HG03159 (cell line): ENCODE results near the gene MDFI.

Source experiments
- ATAC-seq: cut with Tn5 transposase; IDR thresholded peaks from one replicate; pipeline ENCODE4 v1.9.1; 2021; ENCODE audit warnings: mild to moderate bottlenecking, moderate library complexity; ENCODE audit not compliant: unreplicated experiment

The MDFI gene, protein sequence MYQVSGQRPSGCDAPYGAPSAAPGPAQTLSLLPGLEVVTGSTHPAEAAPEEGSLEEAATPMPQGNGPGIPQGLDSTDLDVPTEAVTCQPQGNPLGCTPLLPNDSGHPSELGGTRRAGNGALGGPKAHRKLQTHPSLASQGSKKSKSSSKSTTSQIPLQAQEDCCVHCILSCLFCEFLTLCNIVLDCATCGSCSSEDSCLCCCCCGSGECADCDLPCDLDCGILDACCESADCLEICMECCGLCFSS

DNA sequence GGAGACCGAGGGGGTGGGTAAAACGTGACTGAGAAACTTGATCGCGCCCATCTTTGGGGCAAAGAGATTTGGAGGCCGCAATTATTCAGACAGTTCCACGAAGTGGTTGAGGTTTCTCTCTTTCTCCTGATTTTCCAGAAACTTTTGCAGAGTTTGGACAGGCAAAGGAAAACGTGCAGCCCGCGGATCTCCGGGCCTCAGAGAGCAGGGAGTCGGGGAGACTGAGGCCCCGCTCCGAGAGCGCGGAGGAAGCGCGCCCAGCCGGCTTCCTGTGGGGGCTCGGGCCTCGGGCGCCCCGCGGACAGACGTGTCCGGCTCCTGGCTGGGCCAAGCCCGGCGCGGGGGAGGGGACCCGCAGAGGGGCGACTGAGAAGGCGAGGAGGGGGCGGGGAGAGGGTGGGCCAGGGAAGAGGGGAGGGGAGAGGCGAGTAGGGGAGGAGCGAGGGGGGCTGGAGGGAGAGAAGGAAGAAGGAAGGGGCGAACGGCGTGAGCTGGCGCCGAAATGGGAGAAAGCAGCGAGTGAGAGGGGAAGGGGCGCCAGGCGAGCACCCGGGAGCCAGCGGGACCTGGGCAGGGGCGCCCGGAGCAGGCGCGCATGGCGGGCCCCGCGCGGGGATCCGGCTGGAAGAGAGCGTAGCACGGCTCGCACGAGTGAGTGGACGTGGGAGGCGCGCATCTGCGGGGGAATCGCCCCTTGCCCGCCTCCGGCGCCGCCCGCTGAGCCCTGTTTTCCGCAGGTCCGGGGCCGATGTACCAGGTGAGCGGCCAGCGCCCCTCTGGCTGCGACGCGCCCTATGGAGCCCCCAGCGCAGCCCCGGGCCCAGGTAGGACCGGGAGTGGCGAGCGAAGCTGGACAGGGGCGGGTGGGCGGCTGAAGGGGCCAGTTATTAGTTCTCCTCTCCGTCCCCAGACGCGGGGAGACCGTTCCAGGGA is at the start of gene MDFI:
Gene MDFI, plus strand, starts transcription at position 467 of the 933 bp plus-strand sequence. Its CDS starts 282 bp downstream, at position 749.
- ATAC-seq: no peak

DNA sequence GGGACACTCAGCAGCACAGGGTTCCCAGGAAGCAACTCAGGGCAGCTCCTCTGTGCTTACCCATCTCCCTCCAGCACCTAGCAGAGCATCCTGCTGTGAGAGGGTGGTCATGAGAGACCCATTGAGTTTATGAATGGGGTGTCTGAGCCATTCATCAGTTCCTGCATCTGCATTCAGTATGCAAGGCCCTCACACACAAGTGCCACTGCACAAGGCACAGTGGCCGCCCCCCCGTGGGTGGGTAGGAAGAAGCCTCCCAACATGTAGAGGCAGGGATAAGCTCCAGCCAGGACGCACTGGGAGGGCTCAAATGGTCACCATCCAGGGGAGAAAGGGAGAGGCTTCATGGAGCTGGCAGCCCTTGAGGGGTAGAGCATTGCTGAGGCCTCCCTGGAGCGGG is 49.0 kb upstream of the MDFI start:
- no peak for ATAC-seq

DNA sequence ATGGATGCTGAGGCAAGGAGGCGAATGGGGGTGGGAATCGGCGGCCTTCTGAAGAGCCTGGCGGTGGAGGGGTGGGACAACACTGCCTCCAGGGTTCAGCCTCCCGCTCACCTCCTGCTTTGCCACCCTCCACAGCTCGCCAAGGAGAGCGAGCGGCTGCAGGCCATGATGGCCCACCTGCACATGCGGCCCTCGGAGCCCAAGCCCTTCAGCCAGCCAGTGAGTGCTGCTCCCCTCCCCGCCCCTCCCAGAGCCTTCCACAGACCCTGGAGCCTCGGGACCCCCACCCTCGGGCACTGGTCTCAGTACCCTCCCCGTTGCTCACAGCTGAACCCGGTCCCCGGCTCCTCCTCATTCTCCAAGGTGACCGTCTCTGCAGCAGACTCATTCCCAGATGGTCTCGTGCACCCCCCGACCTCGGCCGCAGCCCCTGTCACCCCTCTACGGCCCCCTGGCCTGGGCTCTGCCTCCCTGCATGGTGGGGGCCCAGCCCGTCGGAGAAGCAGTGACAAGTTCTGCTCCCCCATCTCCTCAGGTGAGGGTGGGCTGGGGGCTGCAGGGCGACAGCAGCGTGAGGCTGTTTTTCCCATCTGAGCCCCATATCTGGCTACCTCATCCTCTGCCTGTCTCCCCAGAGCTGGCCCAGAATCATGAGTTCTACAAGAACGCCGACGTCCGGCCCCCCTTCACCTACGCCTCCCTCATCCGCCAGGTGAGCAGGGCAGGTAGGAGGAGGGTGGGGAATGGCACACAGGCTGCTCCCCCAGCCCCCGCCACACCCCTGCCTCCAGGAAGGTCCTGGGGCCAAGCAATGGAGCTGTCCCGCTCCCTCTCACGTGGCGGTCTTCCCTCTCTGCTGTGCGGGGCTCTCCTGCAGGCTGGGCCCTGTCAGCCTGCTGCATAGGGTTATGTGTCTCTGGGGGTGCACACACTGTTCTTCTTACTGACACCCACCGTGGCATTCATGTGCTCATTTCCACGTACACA is 48.3 kb upstream of the MDFI start:
- ATAC-seq: no peak

DNA sequence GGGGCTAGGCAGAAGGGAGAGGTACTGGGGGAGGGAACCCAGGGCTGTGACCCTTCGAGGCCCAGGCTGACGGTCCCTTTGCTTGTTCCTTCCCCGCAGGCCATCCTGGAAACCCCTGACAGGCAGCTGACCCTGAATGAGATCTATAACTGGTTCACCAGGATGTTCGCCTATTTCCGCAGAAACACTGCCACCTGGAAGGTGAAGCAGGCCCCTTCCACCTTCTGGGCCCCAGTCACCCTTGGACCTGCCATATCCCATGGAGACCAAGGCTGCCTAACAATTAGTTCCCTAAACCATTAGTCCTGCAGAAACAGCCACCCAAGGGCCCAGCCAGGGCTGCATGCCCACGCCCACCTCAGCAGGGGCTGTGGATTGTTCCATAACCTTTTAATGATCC is 47.1 kb upstream of the MDFI start:
- ATAC-seq: no peak

DNA sequence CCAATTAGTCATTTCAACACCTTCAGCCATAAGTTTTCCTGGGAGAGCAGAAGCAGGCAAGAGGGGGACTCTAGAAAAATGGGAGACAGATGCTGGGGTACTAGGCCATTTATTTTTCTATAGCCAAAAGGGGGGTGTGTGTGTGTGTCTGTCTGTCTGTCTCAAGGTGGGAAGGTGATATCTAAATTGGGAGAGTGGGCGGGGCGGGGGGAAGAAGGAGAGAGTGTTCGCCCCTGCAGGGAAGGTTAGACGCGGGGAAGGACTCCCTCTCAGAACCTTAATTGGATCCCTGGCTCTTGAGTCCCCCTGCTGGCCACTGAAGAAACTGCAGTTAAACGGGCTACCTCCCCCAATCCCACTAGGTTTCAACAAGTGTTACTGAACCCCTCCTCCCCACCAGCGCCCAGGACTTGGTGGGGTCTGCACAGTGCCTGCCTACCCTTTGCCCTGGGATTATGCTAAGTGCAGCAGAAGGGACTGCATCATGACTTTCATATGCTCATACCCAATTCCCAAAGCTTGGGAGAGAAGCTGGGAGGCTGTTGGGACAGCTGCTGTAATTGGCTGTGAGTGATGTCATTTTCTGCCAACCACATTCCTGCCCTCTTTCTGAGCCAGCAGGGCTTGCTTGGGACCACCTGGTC is 46.3 kb upstream of the MDFI start:
- no peak for ATAC-seq

DNA sequence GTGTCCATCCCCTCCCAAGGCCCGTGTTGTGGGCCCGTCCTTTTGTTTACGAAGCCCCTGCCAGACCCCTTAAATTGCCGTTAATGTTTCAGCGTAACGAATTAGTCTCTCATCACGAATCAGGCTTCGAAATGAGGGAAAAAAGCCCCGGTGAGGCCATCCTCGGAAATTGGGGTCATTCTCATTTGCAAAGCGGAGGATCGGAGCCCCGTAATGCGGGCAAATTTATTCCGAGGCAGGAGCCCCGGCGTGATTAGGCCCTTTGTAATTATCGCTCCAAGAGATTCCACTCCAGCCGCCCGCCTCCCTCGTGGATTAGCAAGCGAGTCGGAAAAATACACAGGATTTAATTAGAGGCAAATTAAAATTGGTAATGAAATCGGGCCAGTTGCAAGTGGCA is 44.9 kb upstream of the MDFI start:
- ATAC-seq: no peak

DNA sequence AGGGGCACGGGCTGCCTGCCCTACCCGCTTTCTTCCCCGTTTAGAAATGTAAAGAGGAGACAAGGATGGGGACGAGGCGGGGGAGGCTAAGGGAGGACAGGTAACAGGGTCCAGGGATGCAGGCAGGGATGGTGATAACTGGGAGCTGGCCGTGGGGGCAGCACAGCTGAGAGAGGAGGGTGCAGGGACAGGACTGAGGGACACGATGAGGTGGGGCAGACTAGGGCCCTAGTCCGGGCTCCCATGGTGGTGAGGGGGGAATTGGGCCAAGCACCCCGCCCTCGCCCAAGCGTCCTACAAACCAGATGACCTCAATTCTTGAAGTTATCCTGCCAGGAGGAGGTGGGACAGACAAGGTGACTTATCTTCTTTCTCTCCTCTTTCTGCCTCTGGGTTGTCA is 44.4 kb upstream of the MDFI start:
- ATAC-seq: no peak

DNA sequence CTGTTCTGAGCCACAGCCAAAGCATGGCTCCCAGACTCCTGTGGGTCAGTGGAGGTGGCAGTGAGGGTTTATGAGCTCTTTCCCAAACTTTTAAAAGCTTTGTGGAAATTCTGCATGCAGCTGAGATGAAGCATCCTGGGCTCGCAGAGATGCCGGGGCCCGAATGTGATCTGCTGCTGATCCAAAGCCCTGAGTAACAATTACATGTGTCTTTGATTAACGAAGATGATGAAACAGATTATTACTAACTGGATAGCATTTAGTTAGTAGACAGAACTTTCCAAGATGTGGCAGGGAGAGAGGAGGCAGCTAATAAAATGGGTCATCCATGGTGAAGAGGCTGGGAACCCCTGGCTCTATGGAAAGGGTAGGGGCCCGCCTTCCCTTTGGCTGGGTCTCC is 43.9 kb upstream of the MDFI start:
- no peak for ATAC-seq

DNA sequence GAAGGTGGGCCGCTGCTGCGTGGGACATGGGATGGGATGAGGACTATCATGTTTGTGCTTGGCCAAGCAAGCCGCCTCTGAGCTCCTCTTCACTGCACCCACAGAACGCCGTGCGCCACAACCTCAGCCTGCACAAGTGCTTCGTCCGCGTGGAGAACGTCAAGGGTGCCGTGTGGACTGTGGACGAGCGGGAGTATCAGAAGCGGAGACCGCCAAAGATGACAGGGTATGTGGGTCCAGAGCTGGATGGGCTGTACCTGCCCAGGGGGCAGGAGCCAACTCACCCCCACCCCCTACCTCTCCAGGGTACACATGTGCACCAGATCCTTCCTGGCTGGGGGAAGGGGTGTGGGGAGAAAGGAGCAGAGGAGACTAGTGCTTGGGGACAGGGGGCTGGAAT is 43.5 kb upstream of the MDFI start:
- no peak for ATAC-seq

DNA sequence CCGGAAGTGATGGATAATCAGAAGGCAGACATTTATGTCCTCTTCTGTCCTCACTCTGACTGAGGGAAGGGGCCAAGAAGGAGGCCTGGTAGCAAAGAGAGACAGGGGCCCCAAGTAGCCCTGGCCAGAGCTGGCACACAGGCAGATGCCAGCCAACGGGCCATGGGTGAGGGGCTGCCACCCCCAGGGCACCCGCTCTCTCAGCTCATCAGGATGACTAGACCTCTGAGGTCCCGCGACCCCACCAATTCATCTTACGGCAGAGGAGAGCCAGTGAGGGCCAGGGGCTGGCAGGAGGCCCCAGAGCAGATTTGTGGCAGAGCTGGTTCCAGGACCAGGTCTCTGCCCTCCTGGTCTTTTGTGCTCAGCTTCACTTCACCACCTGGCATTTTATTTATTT is 43.1 kb upstream of the MDFI start:
- no peak for ATAC-seq

DNA sequence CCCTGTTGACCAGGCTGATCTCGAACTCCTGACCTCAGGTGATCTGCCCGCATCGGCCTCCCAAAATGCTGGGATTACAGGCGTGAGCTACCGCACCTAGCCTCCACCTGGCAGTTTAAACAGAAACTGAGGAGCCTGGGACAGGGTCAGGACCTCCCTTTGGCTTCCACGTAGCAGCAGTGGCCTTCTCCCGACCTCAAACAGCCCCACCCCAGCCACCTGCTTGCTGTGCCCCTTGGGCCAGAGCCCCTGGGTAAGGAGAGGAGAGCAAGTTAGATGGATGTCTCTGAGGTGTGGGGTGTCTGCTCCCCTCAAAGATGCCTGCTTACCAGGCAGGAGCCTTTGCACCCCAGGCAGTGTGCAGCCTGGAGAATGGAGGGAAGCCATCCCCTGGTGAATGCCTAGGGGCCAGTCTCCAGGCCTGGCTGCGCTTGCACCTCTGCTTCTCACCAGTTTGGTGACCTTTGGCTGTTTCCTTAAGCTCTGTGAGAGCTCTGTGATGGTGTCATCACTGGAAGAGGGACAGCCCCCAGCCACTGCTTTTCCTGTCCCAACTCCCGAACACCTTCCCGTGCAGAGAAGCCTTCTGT is 42.1 kb upstream of the MDFI start:
- no peak for ATAC-seq

DNA sequence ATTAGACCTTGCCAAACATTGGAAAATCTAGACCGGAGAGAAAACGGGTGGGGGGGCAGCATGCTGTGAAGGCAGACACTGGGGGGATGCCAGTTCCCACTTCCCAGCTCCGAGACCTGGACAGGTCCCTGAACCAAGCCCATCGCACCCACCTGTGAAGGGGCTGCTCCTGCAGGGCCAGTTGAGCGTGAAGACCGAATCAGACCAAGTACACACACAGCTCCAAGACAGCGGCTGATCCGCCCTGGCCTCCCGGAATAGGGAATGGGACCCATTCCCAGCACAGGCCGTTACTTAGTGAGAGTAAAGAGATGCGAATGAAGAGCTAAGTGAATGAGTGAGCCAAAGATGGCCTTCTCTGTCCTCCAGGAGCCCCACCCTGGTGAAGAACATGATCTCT is 41.5 kb upstream of the MDFI start:
- no peak for ATAC-seq

DNA sequence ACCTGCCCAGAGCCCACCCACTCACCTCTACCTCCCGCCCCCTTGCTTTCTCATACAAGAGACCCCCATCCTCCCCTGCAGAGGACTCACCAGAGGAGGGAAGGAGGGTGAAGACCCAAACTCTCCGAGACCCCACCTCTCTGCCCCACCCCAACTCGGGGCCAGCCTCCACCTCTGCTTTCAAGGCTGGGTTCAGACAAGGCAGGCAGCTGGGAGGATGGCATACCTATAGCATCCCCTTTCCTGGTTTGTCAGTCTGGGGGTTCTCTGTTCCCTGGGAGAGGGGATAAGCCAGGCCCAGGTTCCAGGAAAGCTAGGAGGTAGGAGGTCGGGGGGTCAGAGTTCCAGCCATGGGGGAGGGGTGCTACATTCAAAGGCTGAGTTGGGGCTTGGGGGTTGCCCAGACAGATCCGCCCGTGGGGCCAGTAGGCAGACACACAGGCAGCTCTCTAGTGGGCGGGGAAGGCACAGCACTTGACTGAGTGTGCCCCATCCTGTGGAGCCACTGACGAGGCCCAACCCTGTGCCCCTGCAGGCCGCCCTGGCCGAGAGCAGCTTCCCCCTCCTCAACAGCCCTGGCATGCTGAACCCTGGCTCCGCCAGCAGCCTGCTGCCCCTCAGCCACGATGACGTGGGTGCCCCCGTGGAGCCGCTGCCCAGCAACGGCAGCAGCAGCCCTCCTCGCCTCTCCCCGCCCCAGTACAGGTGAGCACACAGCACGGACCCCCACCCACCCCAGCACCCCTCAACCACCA is 40.8 kb upstream of the MDFI start:
- no peak for ATAC-seq

DNA sequence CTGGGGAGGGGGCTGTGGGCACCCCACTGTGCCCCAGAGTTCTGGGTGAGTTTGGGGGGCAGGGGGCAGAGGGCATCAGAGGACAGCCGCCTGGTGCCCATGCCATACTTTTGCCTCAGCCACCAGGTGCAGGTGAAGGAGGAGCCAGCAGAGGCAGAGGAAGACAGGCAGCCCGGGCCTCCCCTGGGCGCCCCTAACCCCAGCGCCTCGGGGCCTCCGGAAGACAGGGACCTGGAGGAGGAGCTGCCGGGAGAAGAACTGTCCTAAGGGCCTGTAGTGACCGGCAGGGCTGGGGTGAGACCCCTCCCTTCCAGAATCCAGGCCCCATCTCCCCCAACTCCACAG is 39.6 kb upstream of the MDFI start:
- ATAC-seq: no peak

DNA sequence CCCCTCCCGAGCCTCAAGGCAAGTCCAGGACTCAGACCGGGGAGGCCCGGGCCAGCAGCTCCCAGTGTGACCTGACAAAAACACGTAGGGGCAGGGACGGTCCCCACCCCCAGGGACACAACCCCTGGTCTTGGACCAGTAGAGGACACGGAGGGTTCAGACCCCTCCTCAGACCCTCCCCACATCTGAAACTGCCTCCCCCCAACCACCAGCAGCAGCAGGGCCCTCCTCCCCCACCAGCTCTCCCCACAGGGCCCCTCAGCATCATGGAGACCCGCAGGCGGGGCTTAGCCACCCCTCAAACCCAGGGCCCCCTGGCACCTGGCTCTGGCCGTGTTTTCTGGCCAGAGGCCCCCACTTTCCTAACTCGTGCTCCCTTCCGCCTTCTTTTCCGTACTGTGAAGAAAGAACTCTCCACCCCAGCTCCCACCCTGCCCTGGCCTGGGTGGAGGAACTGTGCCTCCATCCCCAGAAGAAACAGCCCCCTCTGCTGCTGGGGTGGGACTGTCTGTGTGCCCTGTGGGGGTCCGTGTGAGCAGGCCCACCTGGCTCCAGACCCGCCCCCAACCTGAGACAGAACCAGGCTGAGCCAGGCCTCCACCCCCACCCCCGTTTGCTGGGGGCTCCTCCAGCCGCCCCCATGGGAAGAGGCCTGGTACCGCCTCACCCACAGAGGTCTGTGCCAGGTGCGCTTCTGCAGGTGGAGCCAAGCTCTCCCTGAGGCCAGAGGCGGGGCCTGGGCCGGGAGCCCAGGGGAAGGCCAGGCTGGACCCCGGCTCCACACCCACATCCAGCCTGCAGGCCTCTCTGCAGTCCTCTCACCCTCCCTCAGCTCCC is 39.0 kb upstream of the MDFI start:
- no peak for ATAC-seq

DNA sequence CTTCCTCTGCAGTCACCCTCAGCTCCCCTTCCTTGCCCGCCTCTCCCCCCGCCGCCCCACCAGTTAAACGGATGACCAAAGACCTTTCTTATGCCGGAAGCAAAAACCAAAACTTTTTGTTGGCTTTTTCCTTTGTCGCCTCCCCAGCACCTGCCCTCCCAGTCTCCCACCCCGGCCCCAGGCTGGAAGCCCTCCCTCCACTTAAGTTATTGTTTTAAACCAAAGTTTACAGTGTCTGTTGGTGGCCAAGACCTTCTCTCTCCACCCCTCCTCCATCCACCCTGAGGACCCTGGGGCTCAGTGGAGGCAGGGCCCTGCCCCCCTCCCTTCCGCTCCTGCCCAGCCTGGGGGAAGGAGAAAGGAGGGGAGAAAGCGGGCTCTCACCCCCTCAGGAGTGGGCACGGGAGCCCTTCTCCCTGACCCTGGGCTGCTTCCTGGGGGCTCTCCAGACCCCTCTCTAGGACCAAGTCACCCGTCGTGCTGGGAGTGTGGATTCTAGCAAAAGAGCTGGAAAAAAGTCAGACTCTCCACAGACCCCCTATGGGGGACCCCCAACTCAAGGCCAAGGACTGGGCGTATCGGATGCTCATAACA is 38.3 kb upstream of the MDFI start:
- no peak for ATAC-seq

DNA sequence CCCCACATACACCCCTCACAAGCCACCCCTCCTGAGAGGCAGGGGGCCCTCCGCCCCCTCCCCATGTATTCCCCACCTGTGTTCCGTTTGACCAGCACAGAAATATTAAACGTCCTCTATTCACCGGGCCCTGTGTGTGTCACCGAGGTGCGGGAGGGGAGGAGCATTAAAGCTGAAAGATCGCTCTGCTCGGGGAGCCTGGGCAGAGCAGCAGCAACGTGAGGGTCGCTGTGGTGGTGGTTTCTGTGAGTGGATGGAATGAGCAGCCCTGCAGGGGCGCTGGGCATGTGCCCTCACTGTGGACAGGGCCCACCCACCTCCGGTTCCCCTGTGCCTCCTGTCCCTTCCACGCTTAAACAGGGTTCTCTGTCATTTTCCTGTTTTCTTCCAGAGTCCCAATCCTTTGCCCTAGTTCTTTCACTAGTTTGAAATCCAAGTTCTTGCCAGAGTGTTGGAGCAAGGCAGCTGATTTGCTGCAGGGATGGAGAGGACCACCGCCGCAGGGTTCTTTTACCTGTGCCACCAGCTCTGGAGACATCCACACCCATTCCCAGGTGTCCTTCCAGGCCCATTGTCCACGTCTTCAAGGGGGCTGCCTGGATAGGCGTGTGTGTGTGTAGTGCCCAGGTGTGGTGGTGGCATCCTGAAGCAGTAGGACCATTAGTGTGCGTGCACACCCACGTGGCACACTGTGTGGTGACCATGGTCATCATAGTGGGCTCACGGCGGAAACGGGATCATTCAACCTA is 37.6 kb upstream of the MDFI start:
- ATAC-seq: no peak

DNA sequence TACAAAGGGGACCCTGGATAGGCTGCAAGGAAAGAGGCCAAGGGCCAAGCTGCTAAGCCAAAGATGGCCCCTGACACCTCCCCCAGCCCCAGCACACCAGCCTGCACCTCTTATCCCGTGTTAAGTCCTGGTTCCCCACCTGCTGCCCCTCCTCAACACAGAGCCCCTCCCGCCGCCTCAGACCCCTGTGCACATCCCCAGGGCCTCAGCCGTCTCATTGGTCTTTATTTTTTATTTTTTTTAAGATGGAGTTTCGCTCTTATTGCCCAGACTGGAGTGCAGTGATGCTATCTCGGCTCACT is 37.1 kb upstream of the MDFI start:
- ATAC-seq: no peak
